Measurements from ENCODE around the gene GGT5.
"Not testable (repeated sequence)": the region's sequence is repeated elsewhere in the genome, so short reads cannot be mapped to it uniquely, and the experiment has no call there.

- not testable (repeated sequence) for TF ChIP-seq CTCF (IDR thresholded peaks at IDR 0.05); ZFX (IDR thresholded peaks at IDR 0.05; ENCODE audit: borderline replicate concordance)
These were observed 31.8 kb downstream of the GGT5 start for GRCh38 chr22:24213111-24213510.

All from 22Rv1 (cell line).